ENCODE data around the gene MS4A7. TPM values are rescaled to one million over a fixed set of nuclear protein-coding genes. Genes with fewer than 3 reads are reported as not detected.

Gene MS4A7
- total RNA-seq, 3 donors from 2014 or later = 9.3 to 28.6 (median 28.1) TPM

GRCh38 chr11:60428517-60428916 is 50.2 kb downstream of the MS4A7 start:
- TF ChIP-seq CTCF (IDR thresholded peaks at IDR 0.05) = no peak
- no peaks in the 10 kb centered on the region for H3K4me1 ChIP-seq (ENCODE audit: low read depth)
- H3K4me3 ChIP-seq = no peak overlapping the region
- ATAC-seq (no peak), DNase-seq (no peak)
- no peaks in the 10 kb centered on the region for H3K9me3 ChIP-seq
- no peaks in the 10 kb centered on the region for H3K36me3 ChIP-seq (ENCODE audit: low read depth)
- intact Hi-C loops (cut with DNase I, micrococcal nuclease) = no loop called here

DNA sequence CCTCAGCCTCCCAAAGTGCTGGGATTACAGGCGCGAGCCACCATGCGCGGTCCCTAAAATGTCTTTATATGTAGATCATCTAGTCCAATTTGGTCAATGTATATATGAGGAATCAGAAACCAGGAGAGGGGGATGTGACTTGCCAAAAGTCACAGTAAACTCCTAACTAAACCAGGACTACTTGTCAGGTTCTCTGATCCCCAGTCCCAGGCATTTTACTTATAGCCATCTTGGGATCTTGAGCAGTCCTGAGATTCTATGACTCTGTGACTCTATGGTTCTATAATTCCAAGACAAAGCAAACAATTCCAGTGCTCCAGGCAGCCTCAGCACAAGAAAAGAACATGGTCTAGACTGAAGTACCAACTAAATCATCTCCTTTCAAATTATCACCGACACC is 50.9 kb downstream of the MS4A7 start, which contains the start of gene MS4A5:
TSS of gene MS4A5 (plus strand) at position 301 of the 400 bp plus-strand sequence. CDS start 103 bp downstream, outside the sequence.
- intact Hi-C loops (cut with DNase I, micrococcal nuclease) = no loop called here

DNA sequence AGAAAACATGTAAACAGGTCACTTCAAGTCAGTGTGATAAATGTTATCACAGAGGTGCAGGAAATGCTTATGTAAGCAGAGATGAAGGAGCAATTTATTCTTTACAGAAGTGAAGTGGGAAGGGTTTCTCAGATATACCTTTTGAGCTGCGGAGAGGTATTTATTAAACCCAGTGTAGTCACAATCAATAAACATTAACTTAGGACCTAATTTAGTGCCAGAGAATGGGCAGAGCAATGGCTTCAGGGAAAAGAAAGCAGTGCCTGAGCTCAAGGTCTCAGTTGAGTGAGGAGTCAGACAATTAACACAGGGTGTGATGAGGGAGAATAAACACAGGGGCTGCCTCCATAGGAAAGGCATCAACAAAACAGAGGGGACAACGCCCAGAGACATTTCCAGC is 52.9 kb downstream of the MS4A7 start:
- DNase-seq (no peak), ATAC-seq (no peak)
- H3K4me3 ChIP-seq = no peak overlapping the region
- H3K9me3 ChIP-seq = no peaks in the 10 kb centered on the region
- H3K4me1 ChIP-seq (ENCODE audit: low read depth) = no peaks in the 10 kb centered on the region
- TF ChIP-seq CTCF (IDR thresholded peaks at IDR 0.05) = no peak
- H3K36me3 ChIP-seq (ENCODE audit: low read depth) = no peaks in the 10 kb centered on the region
- intact Hi-C loops (cut with DNase I, micrococcal nuclease) = no loop called here

More for the DNA sequence above, 50.9 kb downstream of the MS4A7 start, which contains the start of gene MS4A5:
- Histone ChIP-seq H3K4me3 (no peak within 1 kb of the TSS), H3K36me3 (ENCODE audit: low read depth) (no peaks in the 10 kb centered on the region), H3K9me3 (no peaks in the 10 kb centered on the region), H3K4me1 (ENCODE audit: low read depth) (no peaks in the 10 kb centered on the region)
- DNase-seq (no peak), ATAC-seq (no peak)
- no peak for TF ChIP-seq CTCF (IDR thresholded peaks at IDR 0.05)

- Histone ChIP-seq H3K36me3 (ENCODE audit: low read depth) (no peaks in the 10 kb centered on the region), H3K4me3 (no peak overlapping the region), H3K4me1 (ENCODE audit: low read depth) (no peaks in the 10 kb centered on the region), H3K9me3 (no peaks in the 10 kb centered on the region)
- intact Hi-C loops (cut with DNase I, micrococcal nuclease) = no loop called here
- no peak for TF ChIP-seq CTCF (IDR thresholded peaks at IDR 0.05)
- DNase-seq (no peak), ATAC-seq (no peak)
These were observed 55.1 kb downstream of the MS4A7 start for GRCh38 chr11:60433401-60433800.

Other genes with a start within 250 kb of the MS4A7 start
- gene MS4A6A, start 195.4 kb upstream of the MS4A7 start, total RNA-seq = 10 to 100 TPM; 21.0 to 87.2 (median 85.8) TPM
- gene MS4A4E, start 135.4 kb upstream of the MS4A7 start, total RNA-seq = 1 to 10 TPM; 1.3 to 6.6 (median 1.7) TPM
- 10 to 100 TPM in 2 of 3 donors, 1 to 10 TPM in 1; 4.0 to 31.9 (median 20.2) TPM for gene MS4A4A, start 97.9 kb upstream of the MS4A7 start, total RNA-seq
- gene MS4A6E, start 51.3 kb upstream of the MS4A7 start, total RNA-seq = not detected
- gene MS4A14, start 17.9 kb downstream of the MS4A7 start, total RNA-seq = 1 to 10 TPM in 1 of 3 donors, under 1 TPM in 2; 0.41 to 1.1 (median 0.98) TPM
- not detected for gene MS4A5, start 51.0 kb downstream of the MS4A7 start, total RNA-seq
- gene MS4A1, start 77.3 kb downstream of the MS4A7 start, total RNA-seq = 1 to 10 TPM in 2 of 3 donors, not detected in 1; 1.1 to 2.2 TPM
- 1,000 to 10,000 TPM in 1 of 3 donors, 100 to 1,000 TPM in 2; 411 to 1,262 (median 644) TPM for gene MS4A12, start 114.2 kb downstream of the MS4A7 start, total RNA-seq
- gene MS4A13, start 136.9 kb downstream of the MS4A7 start, total RNA-seq = not detected

Data from mucosa of descending colon (tissue), 3 donors.